ENCODE results near the gene AVPR2.

The AVPR2 gene

DNA sequence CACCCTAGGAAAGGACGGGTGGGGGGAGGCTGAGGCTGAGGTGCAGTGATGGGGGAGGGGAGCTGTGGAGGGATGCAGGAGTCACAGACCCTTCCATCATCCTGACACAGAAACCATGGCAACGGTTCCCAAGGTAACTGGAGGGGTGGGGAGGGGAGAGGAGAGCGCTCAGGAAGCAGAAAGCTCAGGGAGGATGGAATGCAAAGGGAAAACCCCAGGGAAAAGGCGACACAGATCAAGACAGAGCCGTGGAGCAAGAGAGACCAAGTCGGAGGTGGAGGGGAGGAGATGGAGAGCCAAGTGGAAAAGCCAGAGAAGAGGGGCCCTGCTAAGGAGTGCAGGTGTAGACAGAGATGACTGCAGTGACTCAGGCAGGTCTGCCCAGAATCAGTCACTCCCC lies 33.0 kb upstream of the AVPR2 start:
- DNase-seq (ENCODE audit: low read depth in 2 of 2): no peak

DNA sequence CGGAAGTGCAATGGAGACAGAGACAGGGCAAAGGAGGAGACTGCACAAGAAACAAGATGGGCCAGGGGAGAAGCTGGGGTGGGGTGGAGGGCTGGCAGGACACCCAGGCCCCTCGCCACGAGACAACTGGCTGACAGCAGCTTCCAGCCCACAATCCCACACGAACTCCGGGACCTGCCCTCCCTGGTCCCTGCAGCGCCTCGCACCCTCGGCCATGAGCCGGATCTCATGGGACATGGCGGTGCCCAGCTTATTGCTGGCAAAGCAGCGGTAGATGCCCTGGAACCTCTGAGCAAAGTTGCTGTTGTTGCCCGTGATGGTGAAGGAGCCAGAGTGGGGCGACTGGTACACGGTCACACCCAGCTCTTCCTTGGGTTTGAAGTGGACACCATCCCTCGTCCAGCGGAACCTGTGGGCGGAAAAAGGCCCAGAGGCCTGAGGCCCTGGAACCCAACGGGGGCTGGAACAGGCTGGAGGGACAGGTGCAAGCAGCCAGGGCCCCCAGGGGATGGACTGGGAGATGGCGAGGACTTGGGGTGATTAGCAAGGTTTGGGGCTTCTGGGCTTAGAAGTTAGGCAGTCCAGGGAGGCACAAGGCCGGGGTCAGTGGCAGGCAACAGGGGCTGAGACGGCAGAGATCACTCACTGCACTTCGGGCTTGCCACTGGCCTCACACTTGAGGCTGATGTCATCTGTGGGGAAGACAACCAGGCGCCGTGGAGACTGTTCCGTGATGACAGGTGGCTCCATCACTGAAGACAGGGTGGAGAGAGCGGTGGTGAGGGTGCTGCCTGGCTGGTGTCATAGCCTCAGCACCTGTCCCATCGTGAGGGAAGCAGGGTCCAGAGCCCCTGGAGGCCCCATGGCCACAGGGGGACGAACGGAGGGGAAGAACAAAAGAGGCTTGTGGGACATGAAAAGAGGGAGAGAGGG lies 32.3 kb upstream of the AVPR2 start:
- no peak for DNase-seq (ENCODE audit: low read depth in 2 of 2)

DNA sequence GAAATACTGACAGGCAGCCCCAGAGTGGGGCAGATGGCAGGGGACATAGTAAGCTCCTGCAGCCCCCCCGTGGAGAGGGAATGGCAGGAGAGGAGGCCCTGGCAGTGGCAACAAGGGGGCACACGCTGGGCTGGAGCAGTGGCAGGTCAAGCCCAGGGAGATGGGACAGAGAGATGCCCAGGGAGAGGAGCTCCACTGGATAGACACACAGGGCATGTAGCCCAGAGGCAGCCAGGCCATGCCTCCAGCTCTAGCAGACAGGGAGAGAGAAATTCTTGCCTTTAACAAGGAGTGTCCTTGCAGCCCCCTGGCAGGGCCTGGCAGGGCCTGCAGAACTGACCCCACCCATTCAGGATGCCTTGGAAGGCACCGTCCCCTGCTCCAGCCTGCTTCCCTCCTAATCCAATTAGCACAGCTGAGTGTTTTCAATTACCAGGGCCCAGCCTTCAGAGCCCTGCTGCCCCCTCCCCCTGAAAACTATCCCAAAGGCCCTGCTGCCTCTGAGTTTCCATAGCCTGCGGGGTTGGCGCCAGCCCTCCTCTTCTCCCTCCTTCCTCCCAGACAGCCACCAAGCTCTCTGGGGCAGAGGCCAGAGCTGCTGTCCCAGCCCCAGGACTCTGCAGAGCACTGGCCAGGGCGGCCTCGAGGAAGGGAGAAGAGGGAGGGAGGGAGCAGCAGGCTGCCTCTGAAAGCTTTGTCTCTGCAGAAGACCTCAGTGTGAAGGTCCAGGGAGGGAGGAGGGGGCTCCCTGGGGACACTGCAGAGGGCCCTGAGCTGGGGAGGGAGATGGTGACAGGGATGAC lies 31.0 kb upstream of the AVPR2 start:
- no peak for DNase-seq (ENCODE audit: low read depth in 2 of 2)

DNA sequence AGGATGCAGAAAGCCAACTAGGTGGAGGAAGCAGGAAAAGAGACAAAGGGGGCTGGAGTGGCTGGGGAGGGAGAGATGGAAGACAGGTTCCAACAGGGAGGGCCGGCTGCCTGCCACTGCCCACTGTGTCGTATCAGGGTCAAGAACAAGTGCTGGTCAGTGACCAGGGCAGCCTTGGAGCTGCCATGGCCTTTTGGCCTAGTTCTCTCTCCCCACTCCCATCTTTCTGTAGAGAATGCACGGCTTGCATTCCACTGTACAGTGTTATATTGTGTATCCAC lies 30.4 kb upstream of the AVPR2 start:
- DNase-seq (ENCODE audit: low read depth in 2 of 2): no peak

DNA sequence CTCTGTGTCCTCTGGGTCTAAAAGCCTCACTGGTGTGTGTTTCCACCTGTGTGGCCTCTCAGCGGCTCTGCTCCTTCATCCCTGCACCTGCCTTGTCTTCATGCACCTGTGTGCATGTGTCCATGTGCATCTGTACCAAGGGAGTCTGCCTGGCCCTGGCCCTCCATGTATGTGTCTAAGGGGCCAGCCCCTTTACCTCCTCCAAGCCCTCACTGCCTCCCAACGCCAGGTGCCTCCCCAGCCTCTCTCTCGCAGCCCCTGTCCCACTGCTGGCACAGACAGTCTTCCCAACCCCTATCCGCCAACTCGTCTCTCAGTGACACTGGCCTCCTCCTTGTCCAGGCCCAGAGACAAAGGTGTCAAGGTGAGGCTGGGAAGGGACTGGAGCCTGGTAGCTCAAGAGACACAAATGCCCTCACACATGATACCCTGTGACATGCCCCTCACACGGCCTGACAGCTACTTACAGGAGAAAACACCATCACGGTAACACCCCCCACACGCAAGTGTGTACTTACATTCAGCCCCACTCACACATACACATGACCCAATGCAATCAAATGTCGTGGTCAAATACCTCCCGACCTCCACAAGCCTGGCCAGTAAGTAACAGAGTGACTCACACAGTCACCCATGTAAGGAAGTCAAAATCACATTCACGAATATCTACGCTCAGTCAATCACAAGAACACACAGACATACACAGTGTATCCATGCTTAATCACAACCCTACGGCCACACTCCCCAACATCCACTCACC lies 29.9 kb upstream of the AVPR2 start:
- no peak for DNase-seq (ENCODE audit: low read depth in 2 of 2)

DNA sequence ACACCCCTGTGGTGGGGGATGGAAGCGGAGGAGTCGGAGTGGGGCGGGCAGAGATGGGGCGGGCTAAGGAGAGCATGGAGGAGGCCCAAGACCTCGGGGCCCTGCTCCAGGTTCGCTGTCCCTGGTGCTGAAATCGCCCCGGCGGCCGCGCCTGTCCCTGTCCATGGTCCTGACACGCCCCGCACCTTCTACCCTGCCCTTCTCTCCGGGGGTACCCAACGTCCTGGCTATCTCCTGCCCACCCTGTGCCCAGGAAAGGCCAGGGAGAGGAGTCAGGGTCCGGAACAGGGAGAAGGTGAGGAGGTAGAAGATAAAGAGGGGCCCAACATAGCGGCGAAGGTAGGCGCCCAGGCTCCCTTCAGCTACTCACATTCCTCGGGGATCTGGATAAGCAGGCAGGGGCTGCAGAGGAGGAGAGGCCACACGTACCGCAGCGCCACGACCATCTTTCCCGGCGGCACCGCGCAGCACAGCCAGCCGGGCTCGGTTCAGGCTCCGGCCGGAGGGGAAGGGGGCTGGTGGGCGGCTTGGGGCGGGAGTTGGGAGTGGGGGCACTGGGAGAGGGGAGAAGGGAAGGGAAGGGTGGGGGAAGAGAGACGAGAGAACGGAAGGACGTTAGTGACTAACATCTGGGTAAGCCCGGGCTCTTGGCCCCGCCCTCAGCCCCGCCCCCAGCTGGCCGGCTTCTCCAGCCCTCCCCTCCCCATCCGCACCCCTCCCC lies 28.9 kb upstream of the AVPR2 start:
- DNase-seq (ENCODE audit: low read depth in 2 of 2): peak; percentile 20 to 47

DNA sequence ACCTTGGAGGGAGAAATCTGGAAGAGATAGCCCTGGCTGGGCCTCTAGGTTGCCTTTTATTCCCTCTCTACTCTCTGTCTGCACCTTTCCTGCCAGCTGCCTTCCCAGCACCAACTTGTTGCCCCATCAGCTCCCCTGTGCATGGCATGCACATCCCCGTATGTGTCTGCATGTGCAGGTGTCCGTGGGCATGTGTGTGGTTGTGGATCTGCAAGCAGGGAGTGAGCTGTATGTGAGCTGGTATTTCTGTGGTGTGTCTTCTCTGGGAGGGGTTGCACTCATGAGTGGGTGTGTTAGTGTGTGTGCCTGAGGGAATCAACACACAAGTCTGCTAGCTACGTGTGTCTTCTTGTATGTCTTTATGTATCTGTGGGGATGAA lies 28.4 kb upstream of the AVPR2 start:
- no peak for DNase-seq (ENCODE audit: low read depth in 2 of 2)

DNA sequence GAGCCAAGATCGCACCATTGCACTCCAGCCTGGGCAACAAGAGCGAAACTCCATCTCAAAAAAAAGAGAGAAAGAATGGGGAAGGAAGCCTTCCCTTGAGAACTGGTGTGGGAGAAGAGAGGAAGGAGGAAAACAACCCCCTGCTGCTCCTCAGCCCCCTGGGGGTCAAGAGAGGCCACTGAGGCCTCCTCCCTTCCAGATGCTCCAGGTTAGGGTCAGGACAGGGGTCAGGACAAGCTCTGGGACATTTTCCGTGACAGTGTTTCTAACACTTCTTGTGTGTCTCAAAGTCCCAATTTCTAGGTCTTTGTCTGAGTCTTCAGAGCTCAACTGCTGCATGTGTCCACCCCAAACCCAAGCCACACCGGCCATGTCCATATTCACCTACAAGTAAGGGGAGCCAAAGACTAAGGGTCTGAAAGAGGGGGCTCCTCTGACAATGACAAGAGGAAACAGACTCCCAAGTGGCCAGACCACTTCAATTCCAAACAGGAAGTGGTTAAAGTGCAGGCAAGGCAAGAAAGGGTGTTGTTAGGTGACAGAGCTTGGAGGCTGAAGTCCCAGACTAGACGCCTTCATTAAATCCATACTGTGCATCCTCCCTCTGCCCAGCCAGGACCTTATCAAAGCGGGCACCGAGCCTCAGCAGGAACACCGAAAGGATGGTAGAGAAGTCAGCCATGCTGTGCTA lies 26.8 kb upstream of the AVPR2 start:
- no peak for DNase-seq (ENCODE audit: low read depth in 2 of 2)

DNA sequence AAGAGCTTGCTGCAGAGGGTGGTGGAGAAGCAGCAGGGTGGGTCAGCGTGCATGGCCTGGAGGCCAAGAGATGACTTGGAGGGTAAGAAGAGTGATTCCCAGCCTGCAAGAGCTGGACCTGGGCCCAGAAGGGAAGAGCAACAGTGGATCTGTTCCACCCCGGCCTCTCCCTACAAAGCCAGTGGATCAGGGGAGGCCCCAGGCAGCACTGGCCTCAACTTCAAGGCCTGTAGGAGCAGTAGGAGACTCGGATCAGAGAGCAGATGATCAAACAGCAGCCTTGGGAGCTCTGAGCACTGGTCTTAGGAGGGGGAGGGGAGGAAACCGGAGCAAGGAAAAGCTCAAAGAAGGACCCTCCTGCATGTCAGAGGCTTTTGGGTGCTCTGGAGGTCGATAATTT lies 26.1 kb upstream of the AVPR2 start:
- no peak for DNase-seq (ENCODE audit: low read depth in 2 of 2)

DNA sequence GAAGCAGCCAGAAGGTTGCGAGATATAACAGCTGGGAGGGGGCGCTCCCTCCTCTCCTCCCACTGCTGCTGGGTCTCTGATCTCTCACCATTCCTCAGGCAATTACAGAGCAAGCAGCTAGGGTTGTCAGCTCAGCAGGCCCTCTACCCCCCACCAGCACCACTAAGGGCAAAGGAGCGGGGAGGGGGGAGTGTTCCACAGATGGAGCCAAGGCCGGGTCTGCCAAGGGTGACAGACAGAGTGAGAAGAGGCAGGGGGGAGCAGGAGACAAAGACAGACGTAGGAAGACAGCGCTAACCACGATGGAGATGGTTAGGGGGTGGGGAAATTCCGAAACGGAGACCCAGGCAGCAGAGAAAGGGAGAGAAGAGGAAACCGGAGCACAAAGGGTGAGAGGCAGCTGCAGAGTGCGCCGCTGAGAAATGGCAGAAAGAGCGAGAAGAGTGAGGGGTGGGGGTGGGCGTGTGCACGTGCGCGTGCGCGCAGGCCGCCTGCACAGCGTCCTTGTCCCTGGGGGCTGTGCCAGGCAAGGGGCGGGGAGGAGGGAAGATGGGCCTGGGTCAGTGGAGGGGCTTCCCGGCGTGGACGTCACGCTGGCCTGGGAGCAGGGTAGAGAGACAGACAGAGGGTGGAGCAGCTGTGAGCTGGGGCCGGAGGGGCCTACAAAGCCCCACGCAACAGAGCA lies 25.4 kb upstream of the AVPR2 start:
- no peak for DNase-seq (ENCODE audit: low read depth in 2 of 2)

DNA sequence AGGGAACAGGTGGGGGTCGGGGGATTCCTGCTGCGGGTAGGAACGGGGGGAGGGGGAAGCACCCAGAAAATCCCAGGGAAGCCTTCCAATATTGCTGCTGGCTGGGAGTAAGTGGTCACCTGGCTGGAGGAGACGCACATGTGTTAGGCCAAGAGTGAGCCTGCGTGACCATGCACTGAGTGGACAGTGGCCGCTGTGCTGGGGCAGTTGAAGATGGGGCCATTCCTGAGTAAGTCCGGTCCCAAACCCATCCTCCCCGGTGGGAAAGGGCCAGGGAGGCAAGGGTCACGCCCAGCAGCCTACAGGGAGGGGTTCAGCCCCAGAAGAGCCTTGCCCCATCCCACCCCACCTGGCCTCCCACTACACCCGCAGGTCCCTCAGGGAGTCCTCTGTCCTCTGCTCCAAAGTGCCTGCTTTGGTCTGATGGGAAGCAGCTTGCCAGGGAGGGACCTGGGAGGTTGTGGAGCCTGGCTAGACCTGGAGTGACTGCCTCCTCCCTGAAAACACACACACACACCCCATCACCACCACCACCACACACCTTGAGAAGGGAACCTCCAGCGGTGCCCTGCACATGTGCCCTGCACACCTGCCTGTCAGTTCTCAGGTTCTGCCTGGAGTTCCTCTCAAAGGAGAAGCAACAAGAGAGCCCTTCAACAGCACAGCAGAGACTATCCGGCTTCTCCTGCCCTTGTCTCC lies 24.6 kb upstream of the AVPR2 start:
- DNase-seq (ENCODE audit: low read depth in 2 of 2): no peak

DNA sequence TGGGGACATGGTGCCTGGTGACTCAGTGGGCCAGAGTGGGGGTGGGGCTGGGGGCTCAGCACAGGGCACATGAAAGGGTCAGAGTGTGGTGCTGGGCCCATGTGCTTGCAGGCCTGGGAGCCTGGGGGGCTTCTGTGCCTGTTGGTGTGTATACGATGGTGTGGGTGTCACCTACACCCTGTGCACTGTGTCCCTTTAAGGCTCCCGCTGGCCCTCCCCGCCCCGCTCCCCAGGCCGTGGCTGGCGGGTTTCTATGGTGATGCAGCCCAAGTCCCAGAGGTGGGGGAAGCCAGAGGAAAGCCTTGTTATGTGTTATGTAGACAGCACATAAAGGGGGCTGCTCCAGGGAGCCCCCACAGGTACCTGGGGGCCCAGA lies 24.0 kb upstream of the AVPR2 start:
- no peak for DNase-seq (ENCODE audit: low read depth in 2 of 2)

DNA sequence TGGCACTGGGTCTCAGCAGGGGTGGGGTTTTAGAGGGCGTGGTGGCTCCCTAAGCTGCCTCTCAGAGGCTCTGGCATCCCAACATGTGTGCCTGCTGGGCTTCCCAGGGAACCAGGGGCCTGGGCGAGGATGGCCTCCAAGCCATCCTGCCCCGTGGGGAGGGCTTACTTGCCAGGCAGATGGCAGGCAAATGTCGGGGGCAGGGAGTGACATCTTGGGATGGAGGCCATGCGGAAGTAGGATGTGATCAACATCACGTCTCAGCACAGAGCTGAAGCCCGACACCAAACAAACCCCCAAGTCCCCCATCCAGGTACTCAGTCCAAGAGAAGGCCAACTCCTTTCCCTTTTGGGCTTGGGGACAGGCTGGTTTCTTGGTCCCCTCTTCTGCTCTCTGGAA lies 23.2 kb upstream of the AVPR2 start:
- DNase-seq (ENCODE audit: low read depth in 2 of 2): no peak

DNA sequence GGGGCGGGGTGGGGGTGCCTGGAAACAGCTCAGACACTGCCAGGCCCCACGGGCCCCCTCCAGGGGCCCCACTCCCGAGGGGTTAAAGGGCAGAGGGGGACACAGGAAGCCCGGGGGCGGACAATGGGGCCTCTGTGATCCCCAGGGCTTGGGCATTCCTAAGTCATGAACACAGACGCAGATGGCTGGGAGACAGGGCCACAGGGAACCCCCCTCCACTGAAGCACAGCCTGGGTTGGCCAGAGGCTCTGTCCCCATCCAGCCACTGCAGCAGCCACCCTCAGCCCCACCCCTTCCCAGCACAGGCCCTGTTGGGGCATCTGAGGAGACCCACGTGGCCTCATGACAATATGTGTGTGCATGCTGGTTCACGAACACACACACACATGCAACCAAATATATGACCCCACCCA lies 22.4 kb upstream of the AVPR2 start:
- DNase-seq (ENCODE audit: low read depth in 2 of 2): no peak

DNA sequence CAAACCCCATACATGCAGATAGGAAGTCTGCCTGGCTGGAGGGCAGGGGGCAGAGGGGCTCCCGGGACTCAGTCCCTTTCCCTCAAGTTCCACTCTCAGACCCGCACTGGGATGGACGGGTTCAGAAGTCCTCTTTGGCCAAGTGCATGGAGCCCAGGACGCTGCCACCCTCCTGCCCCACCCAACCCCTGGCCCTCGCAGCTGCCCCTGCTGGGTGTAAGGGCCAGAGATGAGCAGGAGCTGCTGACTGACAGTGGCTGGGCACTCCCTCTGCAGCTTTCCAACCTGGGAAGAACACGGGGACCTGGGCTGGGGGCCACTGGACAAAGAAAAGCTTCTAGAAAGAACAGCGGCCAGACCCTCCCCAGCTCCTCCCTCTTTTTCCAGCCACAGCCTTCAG lies 21.9 kb upstream of the AVPR2 start:
- no peak for DNase-seq (ENCODE audit: low read depth in 2 of 2)

DNA sequence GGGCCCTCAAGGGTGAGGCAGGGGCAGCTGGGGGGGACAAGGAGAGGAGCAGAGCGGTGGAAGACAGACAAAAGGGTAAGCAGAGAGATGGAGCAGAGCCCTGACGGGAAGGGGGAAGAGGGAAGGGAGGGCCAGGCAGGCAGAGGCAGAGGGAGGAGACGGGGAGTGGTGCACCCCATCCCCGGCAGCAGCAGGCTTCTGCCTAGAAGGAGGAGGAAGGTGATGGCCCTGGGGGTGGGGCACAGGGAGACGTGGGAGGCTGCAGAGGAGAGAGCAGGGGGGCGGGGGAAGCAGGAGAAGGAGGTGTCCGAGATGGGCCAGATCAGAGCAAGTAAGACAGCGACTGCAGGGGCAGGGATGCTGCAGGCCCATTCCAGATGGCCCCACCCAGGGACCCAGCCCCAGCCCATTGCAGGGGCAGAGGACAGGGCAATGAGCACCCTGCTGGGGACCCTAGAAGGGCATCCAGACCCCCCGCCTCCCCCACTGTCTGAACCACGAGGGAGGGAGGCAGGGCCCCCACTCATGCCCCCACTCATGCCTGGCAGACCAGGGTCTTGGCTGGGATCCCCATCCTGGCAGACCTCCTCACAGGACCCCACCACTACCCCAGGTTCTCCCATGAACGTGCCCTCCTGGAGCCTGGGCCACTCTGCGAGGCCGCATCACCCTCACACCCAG lies 21.2 kb upstream of the AVPR2 start:
- no peak for DNase-seq (ENCODE audit: low read depth in 2 of 2)

DNA sequence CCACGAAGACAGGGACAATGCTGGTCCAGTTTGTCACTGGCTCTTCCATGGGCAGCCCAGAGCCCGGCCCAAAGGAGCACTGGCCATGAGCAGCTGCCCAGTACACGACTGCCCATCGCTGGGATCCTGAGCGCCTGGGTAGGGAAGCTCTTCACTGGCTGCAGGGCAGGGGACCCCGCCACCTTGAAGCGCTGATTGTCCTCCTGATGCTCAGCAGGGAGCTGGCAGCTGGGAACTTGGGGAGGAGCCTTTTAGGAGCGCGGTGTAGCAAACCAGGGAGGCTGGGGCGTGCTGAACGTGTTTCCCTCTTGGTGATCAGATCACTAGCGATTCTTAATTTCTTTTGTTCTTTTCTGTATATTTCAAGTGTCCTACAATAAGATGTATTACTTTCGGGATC lies 20.3 kb upstream of the AVPR2 start:
- no peak for DNase-seq (ENCODE audit: low read depth in 2 of 2)

DNA sequence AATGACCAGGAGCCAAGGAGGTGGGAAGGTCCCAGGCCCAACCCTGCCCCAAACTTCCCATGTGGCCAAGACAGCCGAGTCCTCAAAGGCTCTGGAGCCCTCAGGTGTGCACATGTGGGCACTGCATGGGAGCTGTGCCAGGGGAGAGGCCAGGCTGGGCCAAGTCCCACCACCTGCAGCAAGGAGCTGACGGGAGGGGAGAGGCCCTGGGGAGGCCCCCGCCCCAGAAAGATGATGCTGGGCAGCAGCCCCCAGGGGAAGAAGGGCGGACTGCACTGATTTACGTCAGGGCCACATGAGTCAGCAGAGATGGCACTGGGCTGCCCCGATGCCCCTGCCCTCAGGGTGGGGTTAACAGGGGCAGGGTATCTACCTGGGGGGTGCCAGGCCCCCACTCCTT lies 19.9 kb upstream of the AVPR2 start:
- no peak for DNase-seq (ENCODE audit: low read depth in 2 of 2)

DNA sequence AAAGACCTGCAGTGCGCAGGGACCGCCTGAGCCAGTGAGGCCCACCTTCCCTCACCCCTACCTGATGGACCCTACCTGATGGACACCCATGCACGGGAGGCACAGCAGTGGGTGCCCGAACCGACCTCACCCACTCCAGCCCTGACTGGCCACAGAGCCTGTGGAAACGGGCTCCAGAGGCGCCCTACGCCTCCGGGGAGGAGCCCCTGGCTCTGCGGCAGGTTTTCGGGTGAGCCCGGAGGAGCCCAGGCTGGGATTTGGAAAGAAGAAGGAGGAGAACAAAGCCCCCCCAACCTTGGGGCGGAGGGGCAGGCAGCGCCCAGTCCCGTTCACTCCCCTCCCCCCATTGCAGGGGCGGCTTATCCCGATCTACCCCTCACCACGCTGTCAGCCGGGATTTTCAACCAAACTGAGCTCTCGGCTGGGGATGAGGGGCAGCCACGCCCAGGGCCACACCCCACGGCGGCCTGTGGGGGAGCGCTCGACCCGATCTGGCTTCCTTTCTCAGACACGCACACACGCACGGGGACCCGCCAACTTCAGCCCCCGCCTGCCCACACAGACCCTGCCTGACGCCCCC lies 19.2 kb upstream of the AVPR2 start:
- no peak for DNase-seq (ENCODE audit: low read depth in 2 of 2)
